Epidermal melanocyte (primary cell): ENCODE data around the gene AQP3.
"Not testable (repeated sequence)": the region's sequence is repeated elsewhere in the genome, so short reads cannot be mapped to it uniquely, and the experiment has no call there.

Experiments
- DNase-seq: peaks from one replicate; pipeline ENCODE4 v3.0.0; 2011; ENCODE audit warnings: low spot score; ENCODE audit not compliant: insufficient read length

The AQP3 gene

GRCh38 chr9:33465096-33465495 is 17.7 kb upstream of the AQP3 start:
- DNase-seq: no peak

DNA sequence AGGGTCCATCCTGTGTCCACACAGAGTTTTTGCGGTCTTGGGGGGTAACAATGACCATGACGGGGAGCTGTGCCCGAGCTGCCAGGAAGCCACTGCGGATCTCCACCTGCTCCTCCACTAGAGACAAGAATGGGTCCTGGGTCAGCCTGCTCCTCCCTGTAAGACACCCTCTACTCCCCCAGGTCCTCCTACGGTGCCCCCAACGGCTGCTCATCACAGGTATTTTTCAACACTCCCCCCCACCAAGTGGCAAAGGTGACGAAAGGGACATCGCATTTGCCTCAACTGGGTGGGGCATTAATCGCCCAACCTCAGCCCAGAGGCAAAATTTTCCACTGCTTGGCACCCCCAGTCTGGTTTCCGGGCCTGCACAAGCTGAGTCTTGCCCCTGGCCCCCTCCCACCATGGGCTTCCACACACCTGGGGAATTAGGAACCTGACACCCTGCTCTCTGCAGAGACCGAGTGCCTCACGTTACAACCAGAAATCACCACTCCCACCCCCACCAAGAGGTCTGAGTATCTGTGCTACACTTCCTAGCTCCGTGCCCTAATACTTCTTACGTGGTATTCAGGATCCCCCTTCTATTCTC is 16.7 kb upstream of the AQP3 start:
- DNase-seq: no peak

DNA sequence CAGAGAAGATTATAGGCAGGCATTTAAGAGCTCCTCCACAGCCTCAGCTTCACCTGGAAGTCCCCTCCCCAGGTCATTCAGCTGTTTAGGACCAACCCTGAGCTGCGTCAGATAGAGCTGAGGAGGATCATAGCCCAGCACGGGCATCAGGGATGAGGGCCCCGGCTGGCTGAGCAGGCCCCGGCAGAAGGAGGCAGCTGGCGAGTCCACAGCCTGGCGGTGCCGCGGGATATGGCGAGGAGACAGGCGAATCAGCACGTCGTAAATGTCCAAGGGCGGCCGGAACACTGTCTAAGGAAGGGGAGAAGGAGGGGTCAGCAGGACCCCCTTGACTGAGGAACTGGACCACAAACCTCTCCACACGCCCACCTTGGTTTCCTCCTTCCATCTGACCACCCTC is 15.8 kb upstream of the AQP3 start:
- no peak for DNase-seq

GRCh38 chr9:33461492-33461891 is 14.1 kb upstream of the AQP3 start:
- DNase-seq: no peak

DNA sequence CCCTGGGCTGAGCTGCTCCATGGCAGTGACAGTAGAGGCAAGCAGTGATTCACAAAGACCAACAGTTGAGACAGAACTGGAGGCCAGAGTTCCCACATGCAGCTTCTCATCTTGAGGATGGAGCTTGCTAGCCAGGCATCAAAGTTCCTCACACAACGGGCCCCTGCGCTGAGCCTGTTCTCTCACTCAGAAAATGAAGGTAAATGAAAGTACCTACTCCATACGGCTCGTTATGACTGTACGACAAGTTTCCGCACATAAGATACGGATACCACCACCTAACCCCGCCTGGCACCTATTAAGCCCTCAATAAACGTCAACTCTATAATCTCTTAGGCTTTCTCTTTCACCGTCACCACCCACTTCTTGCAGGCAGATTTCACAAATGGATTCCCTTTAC is 13.5 kb upstream of the AQP3 start:
- no peak for DNase-seq

GRCh38 chr9:33459115-33459514 is 11.7 kb upstream of the AQP3 start:
- no peak for DNase-seq

DNA sequence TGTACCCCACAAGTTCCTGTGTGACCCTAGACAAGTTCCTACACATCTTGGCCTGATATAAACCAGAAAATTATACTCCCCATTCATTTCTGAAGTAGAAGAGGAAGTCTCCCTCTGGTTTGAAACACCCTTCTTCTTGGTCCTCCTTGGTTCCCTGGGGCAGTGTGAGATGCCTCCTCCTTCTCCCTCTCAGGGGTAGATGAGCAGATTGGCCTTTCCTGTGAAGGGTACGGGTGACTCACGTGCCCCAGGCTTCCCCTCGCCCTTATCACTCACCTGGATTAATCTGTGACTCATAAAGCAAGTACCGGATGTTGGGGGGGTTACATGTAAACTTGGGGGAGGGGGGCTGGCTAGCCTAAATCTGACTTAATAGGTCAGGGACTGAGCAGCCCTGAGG is 11.1 kb upstream of the AQP3 start:
- DNase-seq: no peak

GRCh38 chr9:33455945-33456344 is 8.6 kb upstream of the AQP3 start:
- no peak for DNase-seq

DNA sequence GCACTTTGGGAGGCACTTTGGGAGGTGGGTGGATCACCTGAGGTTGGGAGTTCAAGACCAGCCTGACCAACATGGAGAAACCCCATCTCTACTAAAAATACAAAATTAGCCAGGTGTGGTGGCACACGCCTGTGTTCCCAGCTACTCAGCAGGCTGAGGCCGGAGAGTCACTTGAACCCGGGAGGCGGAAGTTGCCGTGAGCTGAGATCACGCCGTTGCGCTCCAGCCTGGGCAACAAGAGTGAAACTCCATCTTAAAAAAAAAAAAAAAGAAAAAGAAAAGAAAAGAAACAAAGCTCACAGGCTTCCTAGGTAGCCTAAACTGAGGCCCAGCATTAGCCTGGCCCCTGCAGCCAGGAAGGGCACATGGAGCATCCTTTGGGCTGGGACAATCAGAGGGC is 8.1 kb upstream of the AQP3 start:
- not testable (repeated sequence) for DNase-seq

DNA sequence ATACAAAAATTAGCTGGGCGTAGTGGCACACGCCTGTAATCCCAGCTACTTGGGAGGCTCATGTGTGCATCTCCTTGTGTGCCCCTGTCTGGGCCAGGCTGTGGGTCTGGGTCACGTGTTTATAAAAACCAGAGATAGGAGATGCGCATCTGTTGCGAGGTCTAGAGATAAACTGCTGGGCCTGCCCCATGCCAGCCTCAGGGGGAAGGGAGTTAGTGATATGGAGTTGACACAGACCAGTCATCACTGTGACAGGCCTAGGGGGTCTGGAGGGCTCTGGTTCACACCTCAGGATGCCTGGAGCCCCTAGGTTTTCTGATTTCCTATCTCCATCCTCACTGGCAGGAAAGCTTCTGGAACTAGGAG is 7.3 kb upstream of the AQP3 start:
- DNase-seq: not testable (repeated sequence)

DNA sequence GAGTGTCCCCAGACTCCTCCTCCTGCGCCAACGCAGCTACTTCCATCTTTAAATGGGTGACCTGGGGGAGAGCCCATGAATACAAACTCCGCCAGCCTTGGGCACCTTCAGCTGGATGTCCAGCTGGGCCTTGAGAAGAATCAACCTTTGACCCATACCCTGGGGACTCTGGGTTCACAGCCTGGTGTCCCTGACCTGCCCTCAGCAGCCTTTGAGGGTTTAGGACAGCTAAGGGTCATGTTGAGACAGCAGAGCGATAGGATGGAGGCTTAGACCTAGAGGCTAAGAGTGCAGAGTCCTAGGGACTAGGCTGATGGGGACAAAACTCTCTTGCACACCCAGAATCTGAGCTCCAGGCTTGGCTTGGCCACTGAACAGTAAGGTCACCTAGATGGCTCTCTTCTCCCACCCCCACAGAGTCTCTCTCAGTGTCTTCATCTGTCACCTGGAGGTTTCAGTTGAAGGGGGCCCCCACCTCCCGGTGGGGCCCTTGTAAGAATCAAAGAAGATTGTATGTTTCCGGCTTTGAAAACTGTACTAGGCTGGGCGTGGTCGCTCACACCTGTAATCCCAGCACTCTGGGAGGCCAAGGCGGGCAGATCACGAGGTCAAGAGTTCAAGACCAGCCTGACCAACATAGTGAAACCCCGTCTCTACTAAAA is 6.7 kb upstream of the AQP3 start:
- DNase-seq: no peak

DNA sequence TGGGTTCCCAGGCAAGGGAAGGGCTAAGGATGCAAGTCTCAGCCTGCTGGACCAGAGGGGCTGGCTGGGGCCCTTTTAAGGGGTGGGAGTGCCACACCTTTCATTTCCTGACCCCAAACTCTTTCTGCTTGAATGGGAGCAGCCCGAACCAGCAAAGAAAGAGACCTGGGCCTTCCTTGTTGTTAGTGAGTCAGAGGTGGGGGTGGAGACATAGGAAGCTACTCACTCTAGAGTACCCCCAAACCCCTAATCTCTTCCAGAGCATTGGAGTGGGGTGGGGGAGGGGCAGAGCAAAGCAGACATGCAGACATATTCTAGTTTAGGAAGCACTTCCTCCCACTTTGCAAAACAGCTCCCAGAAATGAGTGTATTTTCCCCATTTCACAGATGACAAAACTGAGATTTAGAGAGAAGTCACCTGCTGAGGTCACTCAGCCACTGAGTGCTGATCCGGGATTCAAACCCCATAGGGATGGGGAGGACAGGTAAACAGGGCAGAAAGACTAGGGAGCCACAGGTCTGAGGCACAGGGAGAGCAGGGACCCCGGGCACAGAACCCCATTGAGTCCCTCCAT is 6.0 kb upstream of the AQP3 start:
- no peak for DNase-seq

GRCh38 chr9:33452828-33453271 is 5.5 kb upstream of the AQP3 start:
- DNase-seq: no peak

DNA sequence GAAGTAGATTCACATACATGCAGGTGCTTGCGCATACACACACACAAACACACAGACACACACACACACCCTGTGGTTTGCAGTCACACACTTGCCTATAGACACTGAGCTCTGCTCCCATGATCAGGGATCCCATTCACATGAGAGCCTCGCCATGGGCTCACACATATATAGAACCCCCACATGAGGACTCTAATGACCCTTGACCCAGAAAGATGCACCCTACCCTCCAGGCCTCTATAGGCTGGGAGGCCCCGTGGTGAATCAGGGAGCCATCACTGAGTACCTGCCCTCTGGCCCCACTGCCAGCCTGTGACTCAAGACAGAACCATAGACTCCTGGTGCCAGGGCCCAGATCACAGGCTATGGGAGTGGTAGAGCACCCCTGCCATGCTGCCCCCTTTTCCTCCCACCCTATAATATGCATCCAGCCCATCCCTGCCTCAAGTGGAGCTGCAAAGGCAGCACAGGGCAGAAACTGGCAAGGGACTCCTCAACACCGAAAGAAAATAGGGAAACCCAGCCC is 3.3 kb upstream of the AQP3 start:
- no peak for DNase-seq

- no peak for DNase-seq
Measured at GRCh38 chr9:33449715-33450114, 2.3 kb upstream of the AQP3 start.

GRCh38 chr9:33447799-33448553 is 583 bp upstream of the AQP3 start:
- no peak for DNase-seq

- no peak for DNase-seq
Measured at GRCh38 chr9:33446240-33446945, 1.0 kb downstream of the AQP3 start.

- no peak for DNase-seq
Measured at GRCh38 chr9:33445389-33446239, 1.8 kb downstream of the AQP3 start.

- no peak for DNase-seq
Measured at GRCh38 chr9:33443464-33444154, 3.8 kb downstream of the AQP3 start.

- no peak for DNase-seq
Measured at GRCh38 chr9:33443047-33443446, 4.3 kb downstream of the AQP3 start.
